B cell (primary cell): ENCODE data around the gene MYMK.

Experiments
- CTCF ChIP-seq: fragments of 200-600 bp; IDR thresholded peaks from one replicate; pipeline ENCODE4 v1.8.0; 2022; ENCODE audit warnings: antibody characterized with exemption, mild to moderate bottlenecking
- EZH2 ChIP-seq: IDR thresholded peaks from 2 replicates; pipeline ENCODE4 v1.6.1; 2012; ENCODE audit warnings: borderline replicate concordance, low read depth, mild to moderate bottlenecking, moderate library complexity, low read length; ENCODE audit not compliant: insufficient read depth, poor library complexity, severe bottlenecking

GRCh38 chr9:133485531-133486260 is 39.1 kb downstream of the MYMK start:
- no peak for TF ChIP-seq CTCF
- TF ChIP-seq EZH2 = no peak
